GM12865 (cell line): ENCODE data around the gene KLHL9.
A peak's percentile ranks its signal among the peaks of the same experiment; 100 is the strongest.

Experiments used
- DNase-seq: peaks from one replicate; pipeline ENCODE4 v3.0.0; 2010; ENCODE audit warnings: low read depth
- H3K4me3 ChIP-seq: 2 replicates; pipeline ENCODE4 v1.5.1; 2011; ENCODE audit warnings: mild to moderate bottlenecking, low read depth, low read length, control low read depth
- CTCF ChIP-seq: IDR thresholded peaks from 2 replicates; pipeline ENCODE4 v1.5.1; 2011; ENCODE audit warnings: low read length, control low read depth, low read depth, inconsistent platforms; ENCODE audit not compliant: insufficient read depth; ENCODE audit errors: missing control alignments

KLHL9 gene

DNA sequence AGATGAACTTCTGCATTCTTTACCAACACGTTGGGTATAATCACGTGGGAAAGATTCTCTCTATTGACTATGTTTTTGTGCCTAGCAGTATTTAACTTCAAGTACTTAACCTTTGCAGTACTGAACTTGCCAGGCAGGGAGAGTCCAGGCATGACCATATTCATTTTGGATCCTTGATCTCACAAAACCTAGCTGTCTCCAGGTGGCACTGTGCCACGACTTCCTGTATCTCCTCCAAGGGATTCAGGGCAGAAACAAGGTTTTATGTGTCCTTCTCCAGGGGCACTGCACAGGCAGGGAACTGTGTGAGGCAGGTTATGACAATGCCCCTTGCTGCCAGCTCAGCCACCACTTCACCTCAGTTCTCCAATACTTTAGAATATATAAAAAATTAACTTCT, 18.3 kb downstream of the KLHL9 start:
- DNase-seq: no peak
- no peak overlapping the region for H3K4me3 ChIP-seq
- TF ChIP-seq CTCF: no peak

GRCh38 chr9:21316032-21316842, 19.0 kb downstream of the KLHL9 start:
- TF ChIP-seq CTCF: no peak
- H3K4me3 ChIP-seq: no peak overlapping the region
- DNase-seq: no peak

- no peak for DNase-seq
- TF ChIP-seq CTCF: no peak
- no peak overlapping the region for H3K4me3 ChIP-seq
Measured at GRCh38 chr9:21314152-21314551, 21.1 kb downstream of the KLHL9 start.

DNA sequence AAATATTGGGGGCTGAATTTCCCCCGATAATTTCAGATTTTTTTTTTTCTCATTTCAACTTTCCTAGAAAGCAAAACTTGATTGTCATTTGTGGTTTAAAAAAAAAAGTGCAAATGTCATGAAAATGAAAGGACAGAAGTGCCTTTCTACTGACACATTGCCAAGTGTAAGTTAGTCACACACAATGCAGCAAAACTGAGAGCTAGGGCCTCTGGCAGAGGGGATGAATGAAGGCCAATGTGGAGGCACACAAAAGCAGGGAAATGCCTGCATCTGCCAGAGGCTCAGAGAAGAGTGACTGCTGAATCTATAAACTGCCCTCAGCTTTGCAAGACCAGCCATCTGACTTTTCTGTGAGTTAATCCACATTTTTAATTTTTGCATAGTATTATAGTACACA, 23.3 kb downstream of the KLHL9 start:
- H3K4me3 ChIP-seq: no peak overlapping the region
- DNase-seq: peak; percentile 26
- no peak for TF ChIP-seq CTCF

GRCh38 chr9:21305213-21305612, 30.0 kb downstream of the KLHL9 start, which contains the start of gene IFNA5:
Gene IFNA5 (minus strand): TSS chr9:21305313. CDS start chr9:21305256, 57 bp downstream.
- no peak within 1 kb of the TSS for H3K4me3 ChIP-seq
- DNase-seq: no peak
- no peak for TF ChIP-seq CTCF

GRCh38 chr9:21295992-21296391, 39.2 kb downstream of the KLHL9 start:
- H3K4me3 ChIP-seq: no peak overlapping the region
- no peak for DNase-seq
- TF ChIP-seq CTCF: no peak
